ENCODE results near the gene CGB2. TPM values are rescaled to one million over a fixed set of nuclear protein-coding genes. Genes with fewer than 3 reads are reported as not detected.
A peak's percentile ranks its signal among the peaks of the same experiment; 100 is the strongest.

The CGB2 gene
- total and polyA plus RNA-seq, 12 donors, result not detected

- 84 to 91% (median 90%) methylated on average over 12 to 18 of the region's 18 CpGs for WGBS, 4 donors
Observed at GRCh38 chr19:49010453-49010852, 21.2 kb upstream of the CGB2 start.

GRCh38 chr19:49011194-49011593 is 20.5 kb upstream of the CGB2 start:
- H3K27me3 ChIP-seq, result no peaks in the 10 kb centered on the region
- H3K4me1 ChIP-seq (replicated peaks in 1 of 2), result no peaks in the 10 kb centered on the region
- DNase-seq, result no peak
- no peaks in the 10 kb centered on the region for H3K9me3 ChIP-seq (replicated peaks in 1 of 3)
- TF ChIP-seq POLR2A (IDR thresholded peaks at IDR 0.05) (no peak), CTCF (IDR thresholded peaks at IDR 0.05) (no peak)
- intact Hi-C loops (cut with DNase I), result no loop called here
- no peak overlapping the region for H3K27ac ChIP-seq
- 84 to 97% (median 88%) methylated on average over 7 to 17 of the region's 17 CpGs for WGBS, 4 donors
- H3K4me3 ChIP-seq, result no peak overlapping the region
- H3K36me3 ChIP-seq (replicated peaks in 1 of 2), result peaks cover 0 to 44% of the 10 kb centered on the region in 2 donors

More at GRCh38 chr19:49010453-49010852, 21.2 kb upstream of the CGB2 start:
- TF ChIP-seq CTCF (IDR thresholded peaks at IDR 0.05) (no peak), POLR2A (IDR thresholded peaks at IDR 0.05) (no peak)
- Histone ChIP-seq H3K9me3 (replicated peaks in 1 of 3) (no peaks in the 10 kb centered on the region), H3K27ac (no peak overlapping the region), H3K36me3 (replicated peaks in 1 of 2) (peaks cover 0 to 52% of the 10 kb centered on the region in 2 donors), H3K4me3 (no peak overlapping the region), H3K4me1 (replicated peaks in 1 of 2) (no peaks in the 10 kb centered on the region), H3K27me3 (no peaks in the 10 kb centered on the region)
- no peak for DNase-seq
- intact Hi-C loops (cut with DNase I), result no loop called here

- TF ChIP-seq POLR2A (IDR thresholded peaks at IDR 0.05) (no peak), CTCF (IDR thresholded peaks at IDR 0.05) (no peak)
- Histone ChIP-seq H3K36me3 (replicated peaks in 1 of 2) (peaks cover 0 to 27% of the 10 kb centered on the region in 2 donors), H3K4me3 (no peak overlapping the region), H3K27ac (no peak overlapping the region), H3K9me3 (replicated peaks in 1 of 3) (no peaks in the 10 kb centered on the region), H3K27me3 (no peaks in the 10 kb centered on the region), H3K4me1 (replicated peaks in 1 of 2) (peaks cover 3 to 19% of the 10 kb centered on the region in 2 donors)
- DNase-seq, result peak; percentile 41 to 68 (median 63)
- WGBS, 4 donors, result 77 to 82% (median 79%) methylated on average over 21 to 32 of the region's 32 CpGs
- intact Hi-C loops (cut with DNase I), result no loop called here
Observed at GRCh38 chr19:49014123-49014869, 17.4 kb upstream of the CGB2 start.

- H3K4me3 ChIP-seq, result no peak overlapping the region
- TF ChIP-seq CTCF (IDR thresholded peaks at IDR 0.05) (no peak), POLR2A (IDR thresholded peaks at IDR 0.05) (no peak)
- peaks cover 3 to 19% of the 10 kb centered on the region in 2 donors for H3K4me1 ChIP-seq (replicated peaks in 1 of 2)
- no peak overlapping the region for H3K27ac ChIP-seq
- H3K9me3 ChIP-seq (replicated peaks in 1 of 3), result no peaks in the 10 kb centered on the region
- DNase-seq, result no peak
- intact Hi-C loops (cut with DNase I), result no loop called here
- no peaks in the 10 kb centered on the region for H3K27me3 ChIP-seq
- H3K36me3 ChIP-seq (replicated peaks in 1 of 2), result peaks cover 0 to 21% of the 10 kb centered on the region in 2 donors
- 91 to 94% (median 93%) methylated on average over 14 to 18 of the region's 18 CpGs for WGBS, 4 donors
Observed at GRCh38 chr19:49014870-49015255, 16.8 kb upstream of the CGB2 start.
